Ishikawa (cell line): ENCODE data around the gene DNAAF9.

Experiments
- CEBPB ChIP-seq: IDR thresholded peaks from 2 replicates; pipeline ENCODE4 v1.6.1; 2012
- CREB1 ChIP-seq: IDR thresholded peaks from 2 replicates; pipeline ENCODE4 v1.6.1; 2012; ENCODE audit warnings: low read depth
- EGR1 ChIP-seq: IDR thresholded peaks from 2 replicates; pipeline ENCODE4 v1.6.1; 2012
- EP300 ChIP-seq: IDR thresholded peaks from 2 replicates; pipeline ENCODE4 v1.6.1; 2012; ENCODE audit warnings: borderline replicate concordance
- FOXM1 ChIP-seq: IDR thresholded peaks from 2 replicates; pipeline ENCODE4 v1.6.1; 2012; ENCODE audit warnings: low read depth, borderline replicate concordance
- NFIC ChIP-seq: IDR thresholded peaks from 2 replicates; pipeline ENCODE4 v1.6.1; 2012
- RAD21 ChIP-seq: IDR thresholded peaks from 2 replicates; pipeline ENCODE4 v1.6.1; 2012; ENCODE audit warnings: low read depth
- REST ChIP-seq: IDR thresholded peaks from 2 replicates; pipeline ENCODE4 v1.6.1; 2012; ENCODE audit warnings: low read depth, mild to moderate bottlenecking
- TAF1 ChIP-seq: IDR thresholded peaks from 2 replicates; pipeline ENCODE4 v1.6.1; 2012; ENCODE audit warnings: low read depth, mild to moderate bottlenecking
- TCF12 ChIP-seq: IDR thresholded peaks from 2 replicates; pipeline ENCODE4 v1.6.1; 2012; ENCODE audit warnings: low read depth
- TEAD4 ChIP-seq: IDR thresholded peaks from 2 replicates; pipeline ENCODE4 v1.6.1; 2012
- YY1 ChIP-seq: IDR thresholded peaks from 2 replicates; pipeline ENCODE4 v1.6.1; 2012; ENCODE audit warnings: low read depth
- ZBTB7A ChIP-seq: IDR thresholded peaks from 2 replicates; pipeline ENCODE4 v1.6.1; 2012; ENCODE audit warnings: low read depth
- TF ChIP-seq, protein P1 (sequence below): IDR thresholded peaks from 2 replicates; pipeline ENCODE4 v1.6.1; 2012
- TF ChIP-seq, protein P2 (sequence below): IDR thresholded peaks from 2 replicates; pipeline ENCODE4 v1.6.1; 2012

DNAAF9 gene

GRCh38 chr20:3405696-3406358 is 1.6 kb downstream of the DNAAF9 start:
- TF ChIP-seq EGR1 = no peak
- TF ChIP-seq EP300 = no peak
- TF ChIP-seq YY1 = no peak

DNA sequence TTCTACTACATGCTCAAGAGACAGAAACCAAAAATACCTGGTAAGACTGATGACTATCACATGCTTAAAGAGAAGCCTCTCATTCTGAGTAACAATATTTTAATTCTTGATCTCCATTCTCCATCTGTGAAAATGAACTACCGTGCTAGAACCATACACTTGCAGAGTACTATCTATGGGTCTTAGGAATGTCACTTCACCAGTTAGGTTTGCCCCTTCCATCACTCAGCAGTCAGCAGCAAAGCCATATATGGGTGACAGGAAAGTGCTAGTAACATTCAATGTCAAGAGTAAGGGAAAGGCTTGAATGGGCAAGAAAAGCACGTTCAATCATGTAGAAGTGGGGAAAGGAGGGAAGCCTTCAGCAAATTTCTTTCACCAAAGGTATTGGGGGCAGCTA is 2.3 kb downstream of the DNAAF9 start:
- TF ChIP-seq TEAD4 = peak; percentile 62; the same call in 1 of the 2 replicates
- TF ChIP-seq, protein P1, sequence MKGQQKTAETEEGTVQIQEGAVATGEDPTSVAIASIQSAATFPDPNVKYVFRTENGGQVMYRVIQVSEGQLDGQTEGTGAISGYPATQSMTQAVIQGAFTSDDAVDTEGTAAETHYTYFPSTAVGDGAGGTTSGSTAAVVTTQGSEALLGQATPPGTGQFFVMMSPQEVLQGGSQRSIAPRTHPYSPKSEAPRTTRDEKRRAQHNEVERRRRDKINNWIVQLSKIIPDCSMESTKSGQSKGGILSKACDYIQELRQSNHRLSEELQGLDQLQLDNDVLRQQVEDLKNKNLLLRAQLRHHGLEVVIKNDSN = no peak

DNA sequence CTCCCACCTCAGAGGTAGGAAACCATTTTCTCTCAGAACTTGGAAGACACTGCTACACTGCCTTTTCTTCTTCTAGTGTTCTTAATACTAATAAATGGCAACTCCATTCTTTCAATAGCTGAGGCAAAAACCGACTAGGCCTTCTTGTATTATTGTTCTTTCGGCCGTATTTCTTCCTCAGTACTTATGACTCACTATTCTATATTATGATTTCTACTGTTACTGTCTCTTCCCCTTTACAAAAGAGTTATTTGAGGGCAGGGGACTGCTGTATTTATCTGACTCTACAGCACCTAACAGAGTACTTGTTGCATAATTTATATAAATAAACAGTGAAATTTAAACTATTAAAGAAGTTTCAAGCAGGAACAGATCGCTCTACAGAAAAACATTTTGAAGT is 3.1 kb downstream of the DNAAF9 start:
- TF ChIP-seq TCF12 = no peak
- TF ChIP-seq, protein P1 = no peak
- no peak for TF ChIP-seq CREB1
- no peak for TF ChIP-seq YY1
- TF ChIP-seq, protein P2, sequence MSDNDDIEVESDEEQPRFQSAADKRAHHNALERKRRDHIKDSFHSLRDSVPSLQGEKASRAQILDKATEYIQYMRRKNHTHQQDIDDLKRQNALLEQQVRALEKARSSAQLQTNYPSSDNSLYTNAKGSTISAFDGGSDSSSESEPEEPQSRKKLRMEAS = no peak
- TF ChIP-seq ZBTB7A = no peak
- no peak for TF ChIP-seq TEAD4
- TF ChIP-seq EGR1 = no peak
- no peak for TF ChIP-seq REST
- TF ChIP-seq RAD21 = no peak
- no peak for TF ChIP-seq FOXM1
- TF ChIP-seq CEBPB = no peak
- no peak for TF ChIP-seq EP300

GRCh38 chr20:3403741-3404140 is 3.7 kb downstream of the DNAAF9 start:
- TF ChIP-seq CREB1 (no peak), TEAD4 (no peak), ZBTB7A (no peak), TAF1 (no peak), CEBPB (no peak), EP300 (no peak), NFIC (no peak), REST (no peak), TCF12 (no peak), YY1 (no peak), EGR1 (no peak)
- TF ChIP-seq, protein P1 = no peak
- TF ChIP-seq, protein P2 = no peak

DNA sequence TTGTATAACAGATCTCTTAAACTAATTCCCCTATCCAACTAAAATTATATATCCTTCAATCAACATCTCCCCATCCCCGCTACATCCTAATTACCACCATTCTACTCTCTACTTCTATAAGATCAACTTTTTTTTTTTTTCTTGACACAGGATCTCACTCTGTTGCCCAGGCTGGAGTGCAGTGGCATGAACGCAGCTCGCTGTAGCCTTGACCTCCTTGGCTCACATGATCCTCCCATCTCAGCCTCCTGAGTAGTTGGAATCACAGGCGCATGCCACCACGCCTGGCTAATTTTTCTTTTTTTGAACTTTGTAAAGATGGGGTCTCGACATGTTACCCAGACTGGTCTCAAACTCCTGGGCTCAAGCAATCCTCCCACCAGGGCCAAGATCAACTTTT is 5.0 kb downstream of the DNAAF9 start:
- no peak for TF ChIP-seq ZBTB7A
- TF ChIP-seq TCF12 = no peak
- TF ChIP-seq YY1 = no peak
- TF ChIP-seq FOXM1 = no peak
- no peak for TF ChIP-seq EP300
- TF ChIP-seq, protein P1 = no peak
